Measurements from ENCODE around the gene NUAK2.

- TF ChIP-seq CTCF (IDR thresholded peaks at IDR 0.05) (no peak), EP300 (IDR thresholded peaks at IDR 0.05) (no peak)
These were observed 33.6 kb downstream of the NUAK2 start for GRCh38 chr1:205287767-205288559.

Data from suprapubic skin (tissue), 3 donors.